HG02870 (cell line): ENCODE measurements around the gene SORCS2.

Experiments
- ATAC-seq: cut with Tn5 transposase; IDR thresholded peaks from one replicate; pipeline ENCODE4 v1.9.1; 2021; ENCODE audit warnings: mild to moderate bottlenecking, moderate library complexity; ENCODE audit not compliant: unreplicated experiment

Gene SORCS2

DNA sequence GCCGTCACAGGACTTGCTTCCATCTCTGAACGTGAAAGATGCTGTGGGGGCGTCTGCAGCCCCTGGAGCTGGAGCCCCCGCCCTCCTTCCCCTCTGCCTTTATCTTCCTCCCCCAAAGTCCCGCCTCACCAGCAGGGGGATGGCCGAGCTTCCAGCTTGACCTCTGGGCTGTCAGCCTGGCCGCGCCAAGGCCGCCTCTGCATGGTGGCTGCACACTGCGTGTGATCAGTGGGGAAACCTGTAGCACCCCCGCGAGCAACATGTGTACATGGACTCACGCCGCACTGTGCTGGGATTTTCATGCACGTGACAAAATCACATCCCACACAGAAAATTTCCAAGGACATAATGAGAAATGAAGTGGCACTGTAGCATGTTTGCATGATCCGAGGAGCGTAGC, 268.9 kb downstream of the SORCS2 start:
- ATAC-seq, result no peak

DNA sequence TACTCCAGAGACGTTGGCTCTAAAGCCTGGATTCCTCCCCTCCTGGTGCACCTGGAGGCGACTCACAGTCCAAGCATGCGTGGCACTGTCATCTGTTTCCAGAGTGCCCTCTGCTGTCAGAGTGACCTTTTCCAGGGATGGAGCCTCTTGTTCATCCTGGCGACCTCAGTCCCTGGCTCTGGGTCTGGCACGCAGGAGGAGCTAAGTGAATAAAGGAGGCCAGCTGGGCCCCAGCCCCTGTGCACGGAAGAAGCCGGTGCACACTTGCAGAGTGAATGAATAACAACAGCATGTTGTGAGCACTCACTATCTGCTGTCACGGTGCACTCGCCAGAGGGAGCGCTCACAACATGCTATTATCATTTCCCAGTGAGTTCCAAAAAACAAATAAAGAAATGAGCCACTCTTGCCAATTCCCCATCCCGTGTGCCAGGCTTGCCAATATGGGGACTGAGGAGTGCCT, 270.2 kb downstream of the SORCS2 start:
- no peak for ATAC-seq

DNA sequence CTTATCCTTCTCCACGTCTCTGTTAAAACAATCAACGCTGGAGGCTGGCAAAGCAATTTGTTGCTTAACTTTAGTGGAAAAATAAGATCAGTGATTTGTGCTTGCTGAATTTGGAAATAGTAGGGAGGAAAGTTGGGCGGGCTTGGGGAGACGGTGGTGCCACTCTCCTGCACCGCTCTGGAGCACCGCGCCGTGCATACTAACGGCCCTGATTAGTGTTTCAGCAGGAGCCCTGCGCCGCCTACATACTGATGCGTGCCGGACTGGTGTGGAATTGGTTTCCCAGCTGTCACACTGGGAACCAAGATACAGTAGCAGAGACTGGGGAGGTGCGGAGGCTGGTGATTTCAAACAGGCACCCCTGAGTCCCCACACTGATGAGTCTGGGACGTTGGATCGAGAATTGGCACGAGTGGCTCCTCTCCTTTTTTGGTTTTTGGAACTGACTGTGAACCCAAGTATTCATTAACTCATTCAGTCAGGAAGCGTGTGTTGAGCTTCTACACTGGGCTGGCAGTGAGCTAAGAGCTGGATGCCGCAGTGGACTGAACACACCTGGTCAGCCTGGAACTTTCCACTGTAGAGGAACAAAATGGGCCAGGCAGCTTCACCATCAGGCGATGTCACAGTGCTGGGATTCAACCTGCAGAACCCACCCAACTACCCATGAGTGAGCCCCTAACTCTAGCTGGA, 271.4 kb downstream of the SORCS2 start:
- no peak for ATAC-seq

DNA sequence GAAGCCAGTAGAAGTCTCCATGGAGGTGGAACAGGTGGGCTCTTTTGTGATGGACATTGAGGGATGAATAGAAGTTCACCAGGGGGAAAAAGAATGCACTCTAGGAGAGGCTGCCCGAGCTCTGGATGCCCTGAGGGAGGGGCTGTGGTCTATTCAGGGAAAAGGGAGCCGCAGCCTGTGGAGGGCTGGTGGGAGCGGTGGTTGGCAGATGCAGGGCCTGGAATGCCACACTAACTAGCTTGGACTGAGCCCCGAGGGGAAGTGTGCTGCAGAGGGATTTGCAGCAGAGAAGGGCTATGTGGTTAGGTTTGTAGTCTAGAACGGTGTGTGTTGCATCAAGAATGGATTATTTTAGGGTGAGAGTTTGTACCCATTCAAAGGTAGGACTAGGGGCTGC, 271.9 kb downstream of the SORCS2 start:
- no peak for ATAC-seq

DNA sequence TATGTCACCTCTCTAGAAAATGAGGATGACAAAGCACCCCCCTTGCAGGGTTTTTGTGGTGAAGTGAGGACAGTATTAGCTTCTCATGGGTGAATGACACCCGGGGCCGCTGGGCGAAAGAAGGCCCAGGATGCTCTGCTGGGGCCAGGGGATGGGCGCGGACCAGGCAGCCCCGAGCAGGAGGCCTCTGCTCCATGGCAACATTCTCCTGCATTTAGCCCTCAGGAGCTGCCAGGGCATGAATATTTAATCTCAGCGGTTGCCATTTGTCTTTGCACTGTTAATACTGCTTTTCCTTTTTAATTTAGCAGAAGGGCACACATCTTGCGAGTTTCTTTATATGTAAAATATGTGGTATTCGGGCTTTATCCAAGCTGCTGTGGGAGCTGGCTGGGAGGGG, 272.7 kb downstream of the SORCS2 start:
- ATAC-seq, result no peak

DNA sequence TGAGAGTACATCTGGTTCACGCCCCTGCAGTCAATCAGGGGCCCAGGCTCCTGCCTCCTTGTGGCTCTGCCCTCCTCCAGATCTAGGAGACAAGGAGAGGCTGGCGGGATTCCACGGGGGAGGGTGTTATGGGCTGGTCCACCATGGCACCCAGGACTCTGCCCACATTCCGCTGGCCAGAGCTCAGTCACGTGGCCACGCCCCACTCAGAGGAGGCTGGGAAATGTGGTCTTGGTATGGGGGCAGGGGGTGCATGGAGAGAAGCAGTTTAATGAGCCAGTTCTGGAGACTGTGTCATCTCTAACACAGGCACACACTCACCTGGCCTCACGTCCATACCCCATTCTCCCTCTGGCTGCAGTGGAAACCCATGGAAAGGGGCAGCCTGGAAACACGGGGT, 273.9 kb downstream of the SORCS2 start:
- ATAC-seq, result no peak

DNA sequence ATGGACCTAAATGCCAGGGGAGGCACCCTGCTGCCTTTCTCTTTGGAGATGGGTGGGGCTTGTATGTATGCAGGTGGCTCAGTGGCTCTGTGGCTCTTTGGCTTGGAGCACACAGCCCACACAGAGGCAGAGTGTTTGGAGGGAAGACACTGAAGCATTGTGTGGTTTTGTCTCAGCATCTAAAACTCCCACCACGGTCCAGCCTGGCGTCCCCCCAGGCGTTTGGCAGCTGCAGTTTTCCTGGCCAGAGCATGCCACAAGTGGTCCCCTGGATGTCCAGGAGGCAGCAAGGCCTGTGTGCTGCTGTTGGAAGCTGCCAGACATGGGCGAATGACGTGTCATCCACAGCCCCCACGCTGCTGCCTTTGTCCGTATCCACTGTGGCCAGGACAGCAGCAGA, 274.6 kb downstream of the SORCS2 start:
- ATAC-seq, result no peak

DNA sequence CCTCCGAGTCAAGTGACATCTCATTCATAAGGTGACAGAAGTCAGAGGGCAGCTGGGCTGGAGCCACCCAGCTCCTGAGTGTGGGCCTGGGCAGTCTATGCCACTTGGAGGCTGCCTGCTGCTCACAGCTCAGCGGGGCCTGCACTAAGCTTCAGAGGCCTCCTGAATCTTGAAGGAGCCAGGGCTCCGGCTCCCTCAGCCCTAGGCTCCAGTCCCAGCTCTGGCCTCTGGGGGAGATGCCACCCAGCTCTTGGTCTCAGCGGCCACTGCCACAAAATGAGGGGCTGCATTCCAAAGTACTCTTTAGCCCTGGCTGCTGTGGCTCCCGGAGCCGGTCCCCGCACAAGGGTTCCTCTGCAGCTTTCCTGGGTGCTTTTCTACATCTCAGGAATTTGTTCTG, 275.1 kb downstream of the SORCS2 start:
- ATAC-seq, result no peak

DNA sequence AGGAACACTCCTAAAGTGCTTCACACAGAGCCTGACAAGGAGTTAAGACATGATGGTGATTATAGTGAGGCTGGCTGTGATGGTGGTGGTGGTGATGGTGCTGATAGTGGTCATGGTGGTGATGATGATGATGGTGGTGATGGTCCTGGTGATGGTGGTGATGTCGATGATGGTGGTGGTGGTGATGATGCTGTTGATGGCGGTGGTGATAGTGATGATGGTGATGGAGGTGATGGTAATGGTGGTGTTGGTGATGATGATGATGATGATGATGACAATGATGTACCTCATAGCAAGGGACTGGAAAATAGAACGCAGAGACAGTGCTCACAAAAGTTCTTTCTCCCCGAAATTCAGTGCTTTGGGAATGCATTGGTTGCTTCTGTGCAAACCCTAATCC, 276.7 kb downstream of the SORCS2 start:
- ATAC-seq, result no peak

DNA sequence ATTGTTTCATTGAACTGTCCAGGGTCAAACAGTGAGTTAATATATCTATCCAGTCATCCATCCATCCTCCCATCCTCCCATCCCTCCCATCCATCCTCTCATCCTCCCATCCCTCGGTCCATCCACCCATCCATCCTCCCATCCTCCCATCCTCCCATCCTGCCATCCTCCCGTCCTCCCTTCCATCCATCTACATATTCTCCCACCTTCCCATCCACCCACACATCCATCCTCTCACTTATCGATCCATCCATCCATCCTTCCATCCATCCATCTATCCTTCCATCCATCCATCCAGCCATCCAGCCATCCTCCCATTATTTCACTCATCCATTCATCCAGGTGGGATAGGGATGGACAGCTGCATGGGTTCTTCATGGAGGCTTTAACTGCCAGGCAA, 277.8 kb downstream of the SORCS2 start:
- ATAC-seq, result no peak

DNA sequence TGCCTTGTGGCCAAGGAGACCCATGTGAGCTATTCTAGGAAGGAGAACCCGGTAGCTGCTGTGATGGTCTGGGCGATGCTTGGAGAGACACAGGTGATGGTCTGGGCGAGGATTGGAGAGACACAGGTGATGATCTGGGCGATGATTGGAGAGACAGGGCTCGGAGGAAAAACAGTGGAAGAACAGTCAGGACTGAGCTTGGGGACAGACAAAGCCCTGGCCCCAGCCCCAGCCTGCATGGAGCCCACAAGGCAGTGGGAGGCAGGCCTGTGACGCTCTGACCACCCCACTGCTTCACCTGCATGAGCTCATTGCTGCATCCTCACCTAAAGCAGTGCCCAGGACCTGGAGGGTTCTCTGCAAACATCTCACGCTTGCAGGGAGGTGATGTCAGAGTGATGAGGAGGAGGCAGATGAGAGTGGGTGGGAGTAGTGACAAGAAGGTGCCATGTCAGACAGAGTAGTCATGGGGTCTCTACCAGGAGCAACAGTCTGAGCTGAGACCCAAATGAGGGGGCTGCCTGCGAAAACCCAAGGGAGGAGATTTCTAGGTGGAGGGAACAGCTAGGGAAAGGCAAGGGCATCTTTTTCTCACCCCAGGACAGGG, 278.3 kb downstream of the SORCS2 start:
- ATAC-seq, result no peak

DNA sequence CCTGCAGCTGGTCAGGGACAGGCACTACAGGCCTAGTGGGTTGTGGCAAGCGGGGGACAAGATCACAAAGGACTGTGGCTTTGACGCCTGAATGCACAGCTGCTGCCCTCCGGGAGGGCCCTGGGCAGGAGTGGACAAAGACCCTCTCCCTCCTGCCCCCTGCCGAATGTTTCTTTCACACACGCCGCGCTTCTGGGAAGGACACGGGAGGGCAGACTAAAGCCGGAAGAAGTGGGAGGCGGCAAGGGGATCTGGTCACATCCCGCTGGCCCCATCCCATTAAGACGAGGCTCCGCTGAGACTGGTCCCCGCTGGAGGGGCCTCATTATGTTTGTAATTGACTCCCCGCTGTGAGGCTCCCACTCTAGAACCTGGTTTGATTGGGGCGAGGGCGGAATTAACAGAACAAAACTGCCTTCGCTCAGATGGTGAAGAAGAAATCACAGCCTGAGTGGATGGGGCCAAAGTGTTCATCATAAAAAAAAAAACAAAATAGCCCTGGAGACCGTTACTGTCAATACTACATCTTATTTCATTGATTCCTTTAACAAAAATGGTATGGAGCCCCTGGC, 280.2 kb downstream of the SORCS2 start:
- no peak for ATAC-seq

DNA sequence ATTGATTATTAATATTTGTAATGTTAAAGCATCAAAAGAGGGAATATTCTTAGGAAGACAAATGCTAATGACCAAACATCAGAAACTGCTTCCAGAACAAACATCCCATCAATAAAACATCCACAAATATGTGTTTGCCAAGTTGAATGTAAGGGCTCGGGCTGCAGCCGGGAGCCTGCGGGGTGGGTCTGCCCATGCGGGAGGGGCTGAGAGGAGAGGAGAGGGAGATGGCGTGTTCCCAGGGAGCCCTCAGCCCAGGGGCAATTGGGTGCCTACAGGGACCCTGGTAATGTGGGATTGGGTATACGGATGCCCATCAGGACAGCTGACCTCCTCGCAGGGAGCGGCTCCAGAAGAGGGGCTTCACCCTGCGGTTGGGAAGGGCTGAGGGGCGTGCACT, 280.7 kb downstream of the SORCS2 start:
- no peak for ATAC-seq

DNA sequence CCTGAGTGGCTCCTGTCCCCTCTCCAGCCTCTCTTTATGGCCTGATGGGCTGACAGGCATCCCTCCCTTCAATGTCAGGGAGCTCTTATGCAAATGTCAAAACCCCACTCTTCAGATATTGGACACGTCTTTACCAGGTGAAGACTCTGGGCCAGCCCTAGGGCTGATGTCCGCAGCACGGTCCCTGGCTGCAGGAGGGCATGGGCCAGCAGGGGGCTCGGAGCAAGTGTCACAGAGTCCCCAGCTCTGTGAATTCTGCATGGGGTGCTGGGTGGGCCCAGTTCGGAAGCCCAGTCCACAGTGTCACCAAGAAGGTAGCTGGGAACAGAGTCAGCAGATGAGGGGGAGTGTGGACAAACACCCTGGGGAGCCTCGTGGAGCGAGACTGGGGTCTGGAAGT, 282.0 kb downstream of the SORCS2 start:
- no peak for ATAC-seq

DNA sequence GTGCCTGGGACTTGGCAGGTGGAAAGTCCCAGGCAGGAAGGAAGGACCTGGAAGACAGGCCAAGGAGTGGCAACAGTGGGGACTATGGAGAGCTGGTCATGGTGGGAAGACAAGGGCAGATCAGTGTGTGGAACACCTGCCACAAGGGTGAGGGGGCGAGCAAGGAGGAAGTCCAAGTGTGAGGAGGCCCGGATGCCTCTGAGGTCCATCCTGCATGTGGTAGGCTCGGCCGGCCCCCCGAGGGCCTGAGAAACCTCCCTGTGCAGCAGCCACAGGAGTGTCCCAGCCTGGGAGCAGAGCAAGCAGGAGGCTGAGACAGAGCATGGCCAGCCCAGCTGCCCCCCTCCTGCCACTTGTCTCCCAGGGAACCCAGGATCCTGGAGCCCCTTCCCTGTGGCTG, 282.9 kb downstream of the SORCS2 start:
- no peak for ATAC-seq

DNA sequence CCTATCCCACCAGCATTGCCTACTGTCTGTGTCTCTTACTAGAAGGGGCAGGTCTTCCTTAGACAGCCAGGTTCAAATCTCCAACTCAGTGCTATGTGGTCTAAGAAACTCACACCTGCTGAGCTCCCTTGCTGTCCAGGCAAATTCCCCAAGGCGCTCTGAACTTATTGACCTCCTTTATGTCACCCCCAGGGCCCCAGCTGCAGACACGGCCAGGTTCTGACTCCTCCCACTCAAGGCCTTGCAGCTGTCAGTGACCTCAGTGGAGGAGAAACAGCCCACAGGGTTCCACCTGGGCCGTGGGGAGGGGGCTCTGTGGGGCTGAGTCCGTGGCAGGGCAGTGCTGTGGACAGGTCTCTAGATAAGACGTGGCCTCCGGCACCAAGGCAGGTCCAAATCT, 284.5 kb downstream of the SORCS2 start:
- no peak for ATAC-seq

DNA sequence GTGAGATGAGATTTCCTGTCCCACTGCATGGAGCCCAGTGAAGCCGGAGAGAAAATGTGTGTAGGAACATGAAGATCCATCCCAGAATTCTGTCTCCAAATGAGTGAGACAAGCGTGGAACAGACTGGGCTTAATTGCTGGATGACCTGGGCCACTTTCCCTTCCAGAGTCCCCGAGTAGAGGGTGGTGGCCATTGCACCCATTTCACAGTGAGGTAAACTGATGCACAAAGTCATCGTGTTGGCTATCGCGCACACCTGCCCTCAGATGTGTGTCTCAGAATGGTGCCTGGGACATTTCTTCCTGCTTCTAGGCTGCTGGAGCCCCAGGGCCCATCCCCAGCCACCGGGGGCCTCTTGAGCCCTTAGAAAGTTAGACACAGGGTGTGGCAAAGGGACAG, 285.4 kb downstream of the SORCS2 start:
- ATAC-seq, result no peak

DNA sequence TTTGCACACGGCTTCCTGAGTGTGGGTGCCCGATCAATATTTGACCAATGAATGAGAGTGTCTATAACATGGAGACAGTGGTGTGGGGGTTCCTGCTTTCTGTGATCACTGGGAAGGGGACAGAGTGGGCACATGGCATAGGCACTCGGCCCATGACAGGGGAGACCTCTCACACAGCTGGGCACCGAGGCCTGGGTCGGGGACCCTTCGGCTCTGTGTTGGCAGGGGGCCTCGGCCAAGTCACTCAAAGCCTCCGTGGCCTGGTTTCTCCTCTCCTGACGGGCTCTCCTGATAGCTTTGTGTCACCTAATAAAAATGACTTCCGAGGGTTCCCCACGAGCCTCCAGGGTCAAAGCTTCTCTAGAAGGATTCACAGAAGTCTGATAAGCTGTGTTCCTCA, 286.3 kb downstream of the SORCS2 start:
- no peak for ATAC-seq

DNA sequence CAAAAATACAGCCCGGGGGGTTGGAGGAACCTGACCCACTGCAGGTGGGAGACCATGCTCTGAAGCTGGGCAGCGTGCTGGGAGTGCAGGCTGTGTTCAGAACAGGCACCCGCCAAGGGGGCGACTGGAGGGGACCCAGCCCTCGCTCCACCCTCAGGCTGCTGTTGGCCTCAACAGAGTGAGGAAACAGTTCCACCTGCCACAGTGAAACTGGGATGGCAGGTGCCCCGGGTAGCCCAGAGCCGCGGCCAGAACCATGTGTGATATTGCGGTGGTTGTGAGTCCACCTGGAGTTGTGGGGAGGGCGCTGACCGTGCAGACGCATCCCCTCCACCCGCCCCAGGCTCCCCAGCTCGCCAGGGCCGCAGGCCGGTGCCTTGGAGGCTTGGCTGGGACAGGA, 288.1 kb downstream of the SORCS2 start:
- no peak for ATAC-seq

DNA sequence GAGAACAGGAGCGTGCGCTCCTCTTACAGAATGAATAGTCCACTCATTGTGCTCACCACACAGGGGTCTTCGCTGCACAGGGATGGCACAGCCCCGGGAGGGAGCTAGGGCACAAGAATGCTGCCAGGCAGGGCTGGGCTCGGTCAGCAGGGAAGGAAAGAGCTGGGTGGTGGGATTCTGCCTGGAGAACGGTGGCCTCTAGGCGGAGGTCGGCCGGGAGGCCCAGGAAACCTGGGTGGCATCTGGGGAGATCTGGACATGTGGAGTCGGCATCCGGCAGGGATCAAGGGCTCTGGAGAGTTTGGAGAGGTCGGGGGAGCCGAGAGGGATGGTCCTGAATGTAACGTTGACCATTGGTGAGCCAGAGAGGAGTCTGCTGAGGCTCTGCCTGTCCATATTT, 288.9 kb downstream of the SORCS2 start:
- no peak for ATAC-seq

DNA sequence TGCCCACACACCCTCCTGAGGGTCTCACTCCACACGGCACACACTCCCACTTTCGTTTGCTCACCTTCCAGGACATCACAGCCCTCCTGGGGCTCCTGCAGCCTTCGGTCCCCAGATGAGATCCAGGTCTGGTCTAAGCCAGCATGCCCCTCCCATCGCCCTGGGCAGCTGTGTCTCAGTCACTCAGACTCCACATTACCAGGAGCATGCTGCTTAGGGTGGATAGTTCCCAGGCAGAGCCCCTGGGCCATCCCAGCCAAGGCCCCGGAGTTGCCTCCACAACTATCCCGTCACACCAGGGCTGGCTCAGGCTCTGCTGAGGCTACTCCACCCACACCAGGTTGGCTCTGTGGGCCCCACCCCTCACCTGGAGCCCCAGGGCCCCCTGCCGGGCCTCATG, 292.8 kb downstream of the SORCS2 start:
- ATAC-seq, result no peak

DNA sequence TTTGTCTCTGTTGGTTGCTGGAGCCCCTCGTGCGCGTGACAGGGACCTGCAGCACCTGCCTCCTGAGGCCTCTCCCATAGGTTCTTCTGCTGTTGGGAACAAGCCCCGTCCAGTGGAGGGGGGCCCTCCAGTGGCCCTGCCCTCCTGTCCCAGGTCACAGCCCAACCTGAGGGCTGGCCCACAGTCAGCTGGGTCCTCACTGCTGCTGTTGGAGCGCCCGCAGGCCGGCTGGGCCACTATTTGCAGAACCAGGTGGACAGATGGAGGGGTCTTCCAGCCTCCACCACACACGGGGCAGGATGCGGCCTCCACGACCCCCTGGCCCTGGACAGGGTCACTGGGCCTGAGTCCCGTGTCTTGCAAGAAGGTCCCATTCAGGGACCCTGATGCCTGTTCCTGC, 293.8 kb downstream of the SORCS2 start:
- no peak for ATAC-seq

DNA sequence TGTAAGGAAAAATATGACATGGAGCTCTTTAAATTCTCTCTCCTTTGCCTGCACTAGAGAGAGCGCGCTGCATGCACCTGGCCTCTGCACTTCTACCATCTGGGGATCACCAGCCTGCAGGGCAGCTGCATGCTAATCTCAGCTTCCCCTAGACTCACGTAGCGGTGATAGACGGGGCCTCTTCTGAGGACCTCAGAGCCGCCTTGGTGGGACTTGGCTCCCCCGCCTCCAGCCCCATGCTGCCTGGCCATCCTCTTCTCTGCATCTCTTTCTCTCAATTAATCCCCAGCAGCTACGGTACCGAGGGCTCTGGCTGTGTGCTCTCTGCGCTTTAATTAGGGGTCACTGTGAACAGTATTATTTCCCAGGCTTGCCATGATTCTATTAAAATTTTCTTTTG, 295.2 kb downstream of the SORCS2 start:
- no peak for ATAC-seq
